ENCODE measurements around the gene DNM1L. TPM values are rescaled to one million over a fixed set of nuclear protein-coding genes. Genes with fewer than 3 reads are reported as not detected.

DNM1L gene
- total and polyA plus RNA-seq, 7 donors = 13.8 to 77.2 (median 67.3) TPM

DNA sequence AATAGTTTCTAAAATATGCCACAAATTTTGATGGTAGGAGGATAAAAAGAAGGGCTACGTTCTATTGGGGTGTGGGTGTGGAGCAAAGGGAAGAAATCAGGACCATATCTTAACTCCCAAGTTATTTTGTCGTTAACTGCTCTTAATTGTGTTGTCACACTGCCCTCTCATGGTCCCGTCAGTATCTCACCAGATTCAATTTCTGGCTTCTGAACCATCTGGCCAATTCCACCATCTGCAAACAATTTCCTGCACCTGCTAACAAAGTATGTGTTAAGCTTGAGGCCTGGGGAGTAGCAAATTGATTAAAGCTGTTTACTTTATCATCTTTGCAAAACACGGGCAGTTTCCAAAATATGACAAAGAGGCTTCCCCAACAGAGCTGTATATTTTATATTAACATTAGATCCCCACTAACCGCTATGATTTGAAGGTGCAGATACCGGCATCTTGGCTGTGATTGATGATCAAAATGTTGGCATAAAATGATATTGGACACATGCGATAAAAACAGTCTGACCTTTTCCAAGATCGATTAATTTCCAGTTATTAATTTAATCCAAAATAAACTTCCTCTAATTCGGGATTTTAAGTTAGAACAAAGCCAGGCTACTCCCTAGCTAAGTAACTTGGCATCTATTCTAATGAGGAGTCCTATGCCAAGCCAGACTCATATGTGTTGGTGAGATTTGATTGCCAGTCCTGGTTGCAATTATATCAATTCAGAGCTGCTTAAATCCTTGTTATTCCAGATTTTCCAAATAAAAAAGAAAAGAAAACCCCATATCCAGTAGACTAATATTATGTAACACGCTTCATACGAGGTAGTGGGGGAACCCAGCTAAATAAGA is 6.9 kb upstream of the DNM1L start:
- intact Hi-C loops (cut with DNase I) = loop anchor here (5.0 to 10.0 kb wide), 2 partner anchors 215 to 307 kb away; no protein-coding TSS in a partner anchor
- H3K4me1 ChIP-seq = no peaks in the 10 kb centered on the region
- H3K27me3 ChIP-seq = no peaks in the 10 kb centered on the region
- no peaks in the 10 kb centered on the region for H3K9me3 ChIP-seq
- no peaks in the 10 kb centered on the region for H3K36me3 ChIP-seq
- DNase-seq = no peak
- H3K27ac ChIP-seq = no peak overlapping the region
- no peak overlapping the region for H3K4me3 ChIP-seq
- 48 to 53% methylated on average over 11 of the region's 11 CpGs for WGBS, 2 donors
- TF ChIP-seq POLR2AphosphoS5 (IDR thresholded peaks at IDR 0.05) (peak in 1 of 4 donors; percentile 17), EP300 (IDR thresholded peaks at IDR 0.05) (no peak)
- TF ChIP-seq, protein P1, sequence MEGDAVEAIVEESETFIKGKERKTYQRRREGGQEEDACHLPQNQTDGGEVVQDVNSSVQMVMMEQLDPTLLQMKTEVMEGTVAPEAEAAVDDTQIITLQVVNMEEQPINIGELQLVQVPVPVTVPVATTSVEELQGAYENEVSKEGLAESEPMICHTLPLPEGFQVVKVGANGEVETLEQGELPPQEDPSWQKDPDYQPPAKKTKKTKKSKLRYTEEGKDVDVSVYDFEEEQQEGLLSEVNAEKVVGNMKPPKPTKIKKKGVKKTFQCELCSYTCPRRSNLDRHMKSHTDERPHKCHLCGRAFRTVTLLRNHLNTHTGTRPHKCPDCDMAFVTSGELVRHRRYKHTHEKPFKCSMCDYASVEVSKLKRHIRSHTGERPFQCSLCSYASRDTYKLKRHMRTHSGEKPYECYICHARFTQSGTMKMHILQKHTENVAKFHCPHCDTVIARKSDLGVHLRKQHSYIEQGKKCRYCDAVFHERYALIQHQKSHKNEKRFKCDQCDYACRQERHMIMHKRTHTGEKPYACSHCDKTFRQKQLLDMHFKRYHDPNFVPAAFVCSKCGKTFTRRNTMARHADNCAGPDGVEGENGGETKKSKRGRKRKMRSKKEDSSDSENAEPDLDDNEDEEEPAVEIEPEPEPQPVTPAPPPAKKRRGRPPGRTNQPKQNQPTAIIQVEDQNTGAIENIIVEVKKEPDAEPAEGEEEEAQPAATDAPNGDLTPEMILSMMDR (IDR thresholded peaks at IDR 0.05) = peak in 3 of 4 experiments; percentile 13 to 24 (median 18)

DNA sequence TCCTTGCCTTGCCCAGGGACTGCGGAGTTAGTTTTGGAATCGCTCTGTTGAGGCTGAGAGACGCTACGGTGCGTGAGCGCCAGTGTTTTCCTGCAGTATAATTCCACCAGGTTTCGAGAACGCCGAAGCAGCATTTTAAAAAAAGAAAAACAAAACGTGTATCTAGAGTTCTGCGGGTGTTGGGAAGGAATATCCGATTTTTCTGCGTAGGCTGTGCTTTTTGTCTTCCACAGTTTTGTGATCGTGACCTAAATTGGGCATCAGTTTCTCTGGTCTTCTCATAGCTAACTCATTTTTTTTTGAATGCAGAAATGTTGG is 778 bp downstream of the DNM1L start:
- intact Hi-C loops (cut with DNase I) = loop anchor here (1.0 to 10.0 kb wide), 4 partner anchors 315 to 1342 kb away; partner anchors contain the start of genes ALG10, AMN1 and ETFBKMT
- peak overlapping the region; percentile 90 to 99 (median 97) for H3K27ac ChIP-seq
- H3K4me1 ChIP-seq = peaks cover 0 to 15% (median 15%) of the 10 kb centered on the region in 4 donors
- 0% methylated on average over 14 of the region's 14 CpGs for WGBS, 2 donors
- H3K9me3 ChIP-seq = no peaks in the 10 kb centered on the region
- no peak for TF ChIP-seq EP300 (IDR thresholded peaks at IDR 0.05)
- TF ChIP-seq, protein P1 (IDR thresholded peaks at IDR 0.05) = no peak
- no peak for TF ChIP-seq POLR2AphosphoS5 (IDR thresholded peaks at IDR 0.05)
- TF ChIP-seq POLR2A (IDR thresholded peaks at IDR 0.05) = no peak
- H3K4me3 ChIP-seq = peak overlapping the region; percentile 65 to 97 (median 82)
- no peaks in the 10 kb centered on the region for H3K36me3 ChIP-seq
- H3K27me3 ChIP-seq = no peaks in the 10 kb centered on the region
- no peak for DNase-seq

DNA sequence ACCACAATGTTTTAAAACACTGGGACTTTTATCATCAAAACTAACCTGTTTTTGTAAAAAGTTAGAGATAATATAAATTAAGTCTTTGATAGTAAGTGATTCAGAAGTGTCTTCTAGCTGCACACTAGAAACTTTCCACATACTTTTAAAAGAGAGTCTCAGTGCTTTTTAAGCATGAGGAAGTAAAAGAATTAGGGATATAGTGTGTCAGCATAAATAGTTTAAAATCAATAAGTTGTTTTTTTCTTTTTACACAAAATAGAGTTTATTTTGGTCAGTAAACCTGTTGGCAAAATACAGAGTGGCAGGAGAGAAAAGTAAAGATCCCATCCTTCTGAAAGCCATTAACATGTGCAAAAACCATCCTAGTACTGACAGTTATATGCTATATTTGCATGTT is 1.7 kb downstream of the DNM1L start:
- peaks cover 0 to 15% (median 15%) of the 10 kb centered on the region in 4 donors for H3K4me1 ChIP-seq
- H3K9me3 ChIP-seq = no peaks in the 10 kb centered on the region
- peak overlapping the region; percentile 90 to 99 (median 97) for H3K27ac ChIP-seq
- no peaks in the 10 kb centered on the region for H3K36me3 ChIP-seq
- intact Hi-C loops (cut with DNase I) = no loop called here
- no peak for DNase-seq
- TF ChIP-seq POLR2A (IDR thresholded peaks at IDR 0.05) (no peak), EP300 (IDR thresholded peaks at IDR 0.05) (no peak), POLR2AphosphoS5 (IDR thresholded peaks at IDR 0.05) (no peak)
- TF ChIP-seq, protein P1 (IDR thresholded peaks at IDR 0.05) = no peak
- peak overlapping the region in 2 of 4 donors; percentile 75 to 89 for H3K4me3 ChIP-seq
- H3K27me3 ChIP-seq = no peaks in the 10 kb centered on the region

DNA sequence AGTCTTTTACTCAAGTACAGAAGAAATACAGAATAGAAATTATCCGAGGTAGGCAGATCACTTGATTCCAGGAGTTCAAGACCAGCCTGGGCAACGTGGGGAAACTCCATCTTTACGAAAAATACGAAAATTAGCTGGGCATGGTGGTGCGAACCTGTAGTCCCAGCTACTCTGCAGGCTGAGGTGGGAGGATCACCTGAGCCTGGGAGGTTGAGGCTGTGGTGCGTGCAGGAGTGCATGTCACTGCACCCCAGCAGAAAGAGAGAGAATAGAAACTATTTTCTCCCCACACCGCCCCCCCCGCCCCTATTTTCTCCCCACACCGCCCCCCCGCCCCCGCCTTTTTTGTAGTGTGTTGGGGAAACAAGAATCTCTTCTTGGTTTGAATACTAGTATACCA is 2.2 kb downstream of the DNM1L start:
- 88 to 91% methylated on average over 11 of the region's 11 CpGs for WGBS, 2 donors
- peak overlapping the region; percentile 90 to 99 (median 97) for H3K27ac ChIP-seq
- TF ChIP-seq EP300 (IDR thresholded peaks at IDR 0.05) (no peak), POLR2A (IDR thresholded peaks at IDR 0.05) (no peak), POLR2AphosphoS5 (IDR thresholded peaks at IDR 0.05) (no peak)
- TF ChIP-seq, protein P1 (IDR thresholded peaks at IDR 0.05) = no peak

More for the DNA sequence above, 2.2 kb downstream of the DNM1L start:
- Histone ChIP-seq H3K4me3 (no peak overlapping the region), H3K4me1 (peaks cover 0 to 15% (median 15%) of the 10 kb centered on the region in 4 donors), H3K9me3 (no peaks in the 10 kb centered on the region), H3K27me3 (no peaks in the 10 kb centered on the region), H3K36me3 (no peaks in the 10 kb centered on the region)
- DNase-seq = no peak
- intact Hi-C loops (cut with DNase I) = no loop called here
